ENCODE measurements around the gene SAMM50.
A peak's percentile ranks its signal among the peaks of the same experiment; 100 is the strongest.

SAMM50 gene

DNA sequence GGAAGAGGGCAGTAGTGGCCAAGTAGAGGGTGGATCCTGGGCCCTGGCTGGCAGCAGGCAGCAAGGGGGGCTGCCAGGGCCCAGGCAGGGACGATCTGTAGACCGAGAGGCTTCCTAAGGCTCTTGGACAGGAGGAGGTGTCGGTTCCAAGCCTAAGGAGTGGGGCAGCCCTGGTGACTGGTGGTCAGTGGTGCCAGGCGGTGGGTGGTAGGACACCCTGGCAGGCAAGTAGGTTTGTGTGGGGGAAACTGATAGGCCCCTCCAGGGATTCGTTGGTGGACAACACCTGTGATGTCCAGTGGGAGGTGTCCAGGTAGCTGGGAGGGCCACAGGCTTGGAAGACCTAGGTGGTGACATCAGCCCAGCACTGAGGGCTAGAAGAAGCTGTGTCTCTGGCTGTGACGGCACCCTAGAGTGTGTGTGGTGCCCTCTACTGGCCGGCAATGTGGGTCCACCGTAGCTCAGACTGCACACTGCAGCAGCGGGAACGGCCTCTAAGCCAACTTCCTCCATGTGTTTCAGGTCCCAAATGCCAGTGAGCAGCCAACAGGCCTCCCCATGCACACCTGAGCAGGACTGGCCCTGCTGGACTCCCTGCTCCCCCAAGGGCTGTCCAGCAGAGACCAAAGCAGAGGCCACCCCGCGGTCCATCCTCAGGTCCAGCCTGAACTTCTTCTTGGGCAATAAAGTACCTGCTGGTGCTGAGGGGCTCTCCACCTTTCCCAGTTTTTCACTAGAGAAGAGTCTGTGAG, 9.4 kb upstream of the SAMM50 start:
- DNase-seq, result peak in 32 of 56 donors; percentile 3 to 65 (median 27)

DNA sequence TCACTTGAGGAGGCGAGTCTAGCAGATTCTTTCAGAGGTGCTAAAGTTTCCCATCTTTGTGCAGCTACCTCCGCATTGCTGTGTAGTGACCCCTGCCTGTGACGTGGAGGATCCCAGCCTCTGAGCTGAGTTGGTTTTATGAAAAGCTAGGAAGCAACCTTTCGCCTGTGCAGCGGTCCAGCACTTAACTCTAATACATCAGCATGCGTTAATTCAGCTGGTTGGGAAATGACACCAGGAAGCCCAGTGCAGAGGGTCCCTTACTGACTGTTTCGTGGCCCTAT, 8.9 kb upstream of the SAMM50 start:
- no peak for DNase-seq

DNA sequence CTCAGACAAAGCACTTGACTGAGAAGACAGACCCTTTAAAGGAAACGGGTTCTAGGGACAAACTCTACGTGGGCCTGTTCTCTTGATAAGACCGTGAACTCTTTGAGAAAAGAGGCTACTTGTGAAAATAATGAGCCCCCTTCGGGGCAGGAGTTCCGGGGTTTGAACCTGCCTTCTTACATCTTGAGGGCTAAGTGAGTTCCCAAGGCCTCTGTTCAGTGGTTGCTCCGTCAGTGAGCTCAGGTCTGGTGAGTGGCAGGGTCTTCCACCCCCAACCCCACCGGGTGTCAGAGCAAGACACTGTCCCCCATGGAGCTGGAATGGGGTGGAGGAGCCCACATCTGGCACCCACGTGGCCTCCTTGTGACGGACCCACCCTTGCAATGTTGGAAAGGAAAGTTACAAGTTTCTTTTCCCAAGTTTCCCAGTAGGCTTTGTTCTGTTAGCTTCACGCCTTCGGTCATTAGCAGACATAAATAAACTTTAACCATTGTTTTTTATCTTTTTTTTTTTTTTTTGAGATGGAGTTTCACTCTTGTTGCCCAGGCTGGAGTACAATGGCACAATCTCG, 6.3 kb upstream of the SAMM50 start:
- no peak for DNase-seq

- DNase-seq, result no peak
These were observed 3.9 kb upstream of the SAMM50 start for GRCh38 chr22:43951391-43951790.

DNA sequence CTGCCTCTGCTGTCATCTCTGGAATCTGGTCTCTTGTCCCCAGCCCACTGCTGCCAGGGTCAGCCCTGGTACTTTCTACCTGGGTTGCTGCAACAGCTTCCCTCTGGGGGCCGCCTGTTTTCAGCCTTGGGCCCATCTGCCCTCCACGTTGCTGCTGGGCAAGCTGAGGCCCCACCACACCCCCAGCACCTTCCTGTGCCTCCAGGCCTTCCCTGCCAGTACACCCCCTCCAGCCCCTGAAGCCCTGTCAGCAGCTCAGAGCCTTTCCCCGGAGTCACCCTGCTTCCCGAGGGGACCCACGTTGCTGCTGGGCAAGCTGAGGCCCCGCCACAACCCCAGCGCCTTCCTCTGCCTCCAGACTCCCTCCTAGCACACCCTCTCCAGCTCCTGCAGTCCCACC, 3.3 kb upstream of the SAMM50 start:
- DNase-seq, result no peak

DNA sequence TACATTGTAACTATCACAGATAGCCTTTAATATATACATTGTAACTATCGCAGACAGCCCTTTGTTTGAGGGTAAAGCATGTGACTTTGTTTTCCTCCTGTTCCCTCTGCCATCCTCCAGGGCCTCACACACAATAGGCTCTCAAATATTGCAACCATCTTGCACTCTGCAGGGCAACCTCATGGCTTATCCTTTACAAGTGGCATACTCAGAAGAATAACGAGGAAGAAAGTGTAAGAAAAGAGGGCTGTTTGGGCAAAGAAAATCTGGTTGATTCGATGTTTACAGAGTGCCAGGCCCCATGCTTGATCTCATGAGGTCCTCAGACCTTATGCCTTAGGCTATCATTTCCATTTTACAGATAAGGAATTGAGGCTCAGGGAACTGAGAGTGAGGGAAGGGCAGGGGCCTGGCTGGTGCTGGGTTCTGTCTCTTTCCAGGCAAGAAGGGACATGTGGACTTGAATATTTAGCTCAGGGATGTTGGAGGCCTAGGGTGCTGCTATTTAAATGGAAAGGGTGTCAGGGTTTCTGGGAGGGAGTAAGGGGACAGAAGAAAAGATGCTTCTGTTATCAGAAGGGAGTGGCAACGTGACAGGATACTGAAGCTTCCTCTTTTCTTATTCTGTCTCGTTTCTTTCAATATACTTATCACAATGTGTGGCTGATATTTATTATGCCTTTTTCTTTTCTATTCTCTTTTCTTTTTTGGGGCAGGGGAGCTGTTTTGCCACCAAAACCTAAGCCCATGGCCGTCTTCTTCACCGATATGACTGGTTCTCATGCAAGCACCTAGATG, 1.1 kb upstream of the SAMM50 start:
- no peak for DNase-seq

DNA sequence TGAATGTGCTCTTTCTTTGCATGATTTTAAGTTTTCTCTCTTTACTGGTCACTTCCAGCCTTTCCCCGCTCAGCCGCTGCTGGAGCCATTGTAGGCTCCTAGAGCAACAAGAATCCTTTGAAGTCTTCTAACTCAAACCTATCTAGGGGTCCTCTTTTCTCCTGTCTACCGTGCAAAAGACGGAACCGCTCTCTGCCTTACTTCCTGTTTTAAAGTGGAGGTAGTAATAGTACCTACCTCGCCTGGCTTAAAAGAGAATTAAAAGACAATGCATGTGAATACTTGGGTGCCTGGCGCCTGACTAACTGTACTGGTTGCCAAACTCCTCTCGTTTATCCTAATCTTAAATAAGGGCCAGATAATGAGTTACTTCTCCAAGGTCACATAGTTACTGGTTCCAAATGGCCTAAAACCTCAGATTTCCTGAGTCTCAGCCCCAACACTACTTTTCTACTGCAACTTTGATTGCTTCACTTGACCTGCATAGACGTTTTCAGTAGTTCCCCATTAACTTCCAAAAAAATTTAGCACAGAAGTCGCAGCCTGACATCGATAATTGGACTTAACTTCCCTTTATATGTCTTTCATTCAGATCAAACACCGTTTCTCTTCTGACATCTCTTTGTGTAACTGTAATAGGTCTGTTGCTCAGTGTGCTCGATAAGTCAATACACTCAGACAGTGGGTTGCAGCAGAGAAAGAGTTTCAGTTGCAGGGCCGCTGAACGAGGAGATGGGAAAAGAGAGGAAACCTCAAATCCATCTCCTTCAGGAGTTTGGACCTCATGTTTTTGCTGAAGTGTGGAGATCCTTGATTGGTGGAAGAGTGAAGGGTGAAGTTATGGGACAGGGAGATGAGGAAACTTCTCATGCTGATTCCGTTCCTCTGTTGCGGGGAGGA, 891 bp downstream of the SAMM50 start:
- DNase-seq, result no peak

- DNase-seq, result no peak
These were observed 1.7 kb downstream of the SAMM50 start for GRCh38 chr22:43956805-43957463.

DNA sequence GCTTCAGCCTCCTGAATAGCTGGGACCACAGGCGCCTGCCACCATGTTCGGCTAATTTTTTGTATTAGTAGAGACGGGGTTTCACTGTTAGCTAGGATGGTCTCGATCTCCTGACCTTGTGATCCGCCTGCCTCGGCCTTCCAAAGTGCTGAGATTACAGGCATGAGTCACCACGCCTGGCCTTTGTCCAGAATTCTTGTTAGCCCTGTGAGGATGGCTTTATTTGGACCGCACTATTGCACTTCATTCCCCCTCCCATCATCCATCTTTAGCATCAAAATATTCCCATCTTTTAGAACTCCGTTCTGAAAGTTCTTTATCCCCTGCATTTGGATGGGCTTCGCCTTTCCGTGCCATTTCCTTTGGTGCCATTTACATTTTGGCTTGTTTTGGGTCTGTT, 2.6 kb downstream of the SAMM50 start:
- no peak for DNase-seq

GRCh38 chr22:43964314-43964857, 9.1 kb downstream of the SAMM50 start:
- no peak for DNase-seq

- DNase-seq, result no peak
These were observed 11.8 kb downstream of the SAMM50 start for GRCh38 chr22:43967069-43967468.

GRCh38 chr22:43968614-43969013, 13.4 kb downstream of the SAMM50 start:
- no peak for DNase-seq

DNA sequence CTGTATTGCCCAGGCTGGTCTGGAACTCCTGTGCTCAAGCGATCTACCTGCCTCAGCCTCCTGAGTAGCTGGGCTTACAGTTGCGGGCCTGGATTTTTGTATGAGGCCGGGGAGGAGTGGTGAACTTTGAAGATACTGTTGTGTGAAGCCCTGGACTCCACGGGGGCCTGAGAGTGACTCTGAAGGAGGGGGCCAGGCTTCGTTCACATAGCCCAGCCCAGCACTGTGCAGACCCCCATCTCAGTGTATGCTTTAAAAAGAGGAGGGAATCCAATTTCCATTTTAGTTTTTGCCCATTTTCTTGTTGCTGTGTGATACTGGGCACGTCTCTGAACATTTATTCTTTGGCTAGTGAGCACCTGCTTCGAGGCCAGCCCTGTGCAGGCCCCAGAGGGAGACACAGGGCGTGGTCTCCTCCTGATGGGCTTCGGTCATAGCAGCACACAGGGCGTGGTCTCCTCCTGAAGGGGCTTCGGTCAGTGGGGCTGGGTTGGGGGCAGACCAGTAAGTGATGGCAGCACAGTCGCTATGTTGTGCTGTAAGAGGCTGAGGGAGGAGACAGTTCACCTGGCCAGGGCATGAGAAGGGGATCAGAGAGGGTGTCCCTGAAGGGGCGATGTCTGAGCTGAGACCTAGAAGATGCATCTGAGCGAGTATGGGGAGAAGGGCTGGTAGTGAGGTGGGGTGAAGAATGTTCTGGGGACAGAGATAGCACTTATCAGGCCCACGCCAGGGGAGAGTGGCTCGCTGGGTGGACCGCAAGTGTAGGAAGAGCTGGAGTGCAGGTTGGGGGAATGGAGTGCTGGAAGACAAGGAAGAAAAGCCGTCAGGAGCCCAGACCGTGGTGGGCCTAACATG, 14.0 kb downstream of the SAMM50 start:
- no peak for DNase-seq

GRCh38 chr22:43969989-43970755, 14.9 kb downstream of the SAMM50 start:
- no peak for DNase-seq

GRCh38 chr22:43971112-43971511, 15.9 kb downstream of the SAMM50 start:
- DNase-seq, result no peak

DNA sequence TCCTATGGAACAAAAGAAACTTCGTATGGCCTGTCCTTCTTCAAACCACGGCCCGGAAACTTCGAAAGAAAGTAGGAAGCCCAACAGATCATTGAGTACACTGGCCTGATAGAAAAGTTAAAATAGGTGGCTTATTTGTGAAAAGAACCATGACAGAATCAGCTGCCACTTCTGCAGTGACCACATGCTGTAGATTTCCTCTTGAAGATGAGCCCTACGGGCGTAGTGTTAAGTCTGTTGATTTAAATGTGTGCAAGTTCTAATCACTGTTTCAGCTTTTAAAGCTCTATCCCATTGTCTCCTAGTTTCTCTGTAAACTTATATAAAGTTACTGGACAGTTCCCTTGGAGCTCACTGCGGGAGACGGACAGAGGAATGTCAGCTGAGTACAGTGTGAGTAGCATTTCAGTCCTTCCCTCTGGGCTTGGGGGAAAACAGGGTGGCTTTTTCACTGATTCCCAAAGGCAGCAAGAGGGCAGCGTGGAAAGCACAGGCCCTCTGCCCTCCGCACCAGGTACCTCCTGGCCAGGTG, 17.8 kb downstream of the SAMM50 start:
- DNase-seq, result no peak

DNA sequence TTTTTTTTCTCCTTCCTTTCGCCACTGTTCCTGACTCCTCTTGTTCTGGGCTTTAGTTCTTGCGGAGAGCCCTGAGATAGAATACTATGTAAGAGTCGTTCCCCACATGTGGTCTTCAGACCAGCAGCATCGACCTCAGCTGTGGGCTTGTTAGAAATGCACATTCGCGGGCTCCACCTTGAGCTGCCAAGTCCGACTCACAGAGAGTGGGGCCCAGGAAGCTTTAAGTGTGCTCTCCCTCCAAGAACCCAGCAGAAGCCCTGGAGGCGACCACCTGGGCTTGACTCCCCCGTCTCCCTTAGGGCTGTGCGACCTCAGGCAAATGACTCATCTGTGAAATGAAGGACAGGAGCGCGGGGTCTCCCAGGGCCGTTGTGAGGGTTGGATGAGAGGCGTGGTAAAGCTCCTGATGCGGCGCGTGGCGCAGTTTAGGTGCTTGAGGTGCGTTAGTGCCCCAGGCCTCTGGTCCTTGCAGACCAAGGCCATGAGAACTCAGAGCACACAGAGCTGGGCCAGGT, 18.8 kb downstream of the SAMM50 start:
- no peak for DNase-seq

DNA sequence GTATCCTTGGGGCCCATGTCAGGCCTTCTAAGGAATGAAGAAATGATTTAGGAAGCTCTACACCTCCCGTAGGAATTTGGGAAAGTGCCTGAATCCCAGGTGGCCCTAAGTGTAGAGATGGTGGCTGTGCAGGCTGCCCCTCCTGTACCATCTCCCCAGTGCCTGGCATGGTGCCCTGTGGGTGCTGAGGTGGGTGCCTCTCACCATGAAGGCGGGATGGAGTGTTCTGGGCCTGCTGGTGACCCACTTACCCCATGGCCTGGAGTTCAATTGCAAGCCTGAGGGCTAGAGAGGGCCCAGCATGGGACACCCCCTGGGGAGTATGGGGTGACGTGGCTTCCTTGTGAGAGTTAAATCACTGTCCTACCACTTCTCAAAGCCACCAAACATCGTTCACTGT, 19.8 kb downstream of the SAMM50 start:
- no peak for DNase-seq
